CD4-positive, alpha-beta T cell treated with Interleukin-4 for 4 hours (primary cell): Measurements from ENCODE around the gene ARFGEF3.
A peak's percentile ranks its signal among the peaks of the same experiment; 100 is the strongest.

Experiments
- DNase-seq: peaks from one replicate; pipeline ENCODE4 v3.0.0-alpha.2; 2020

The ARFGEF3 gene

DNA sequence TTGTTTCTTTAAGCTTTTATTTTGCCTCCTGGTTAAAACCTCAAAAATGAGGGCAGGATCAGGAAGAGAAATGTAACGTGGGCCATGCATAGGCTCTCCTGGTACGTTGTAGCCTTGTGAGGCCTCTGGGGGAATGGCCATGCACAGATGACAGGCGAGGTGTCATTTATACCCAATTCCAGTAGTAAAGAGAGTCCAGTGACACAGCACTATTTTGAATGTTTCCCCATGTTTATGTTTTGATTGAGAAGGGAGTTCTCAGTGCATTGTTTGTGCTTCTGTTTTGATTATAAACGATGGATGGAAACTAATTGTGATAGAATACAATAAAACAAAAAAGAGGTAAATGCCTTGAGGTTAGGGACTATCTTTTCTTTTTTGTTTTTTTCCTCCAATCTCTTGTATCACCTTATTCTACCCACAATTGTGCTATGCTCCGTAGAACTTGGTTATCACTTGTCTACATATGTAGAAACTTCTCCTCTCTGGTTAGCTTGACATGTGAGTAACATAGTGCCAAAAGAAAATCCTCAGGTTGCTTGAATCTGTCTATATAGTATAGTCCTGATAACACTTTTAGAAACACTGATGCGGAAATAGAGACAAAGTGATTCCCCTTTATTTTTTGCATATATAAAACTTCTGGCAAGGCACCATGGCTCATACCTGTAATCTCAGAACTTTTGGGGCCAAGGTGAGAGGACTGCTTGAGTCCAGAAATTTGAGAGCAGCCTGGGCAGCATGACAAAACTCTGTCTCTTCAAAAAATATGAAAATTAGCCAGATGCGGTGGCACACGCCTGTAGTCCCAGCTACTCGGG lies 209.1 kb downstream of the ARFGEF3 start:
- DNase-seq, result no peak

DNA sequence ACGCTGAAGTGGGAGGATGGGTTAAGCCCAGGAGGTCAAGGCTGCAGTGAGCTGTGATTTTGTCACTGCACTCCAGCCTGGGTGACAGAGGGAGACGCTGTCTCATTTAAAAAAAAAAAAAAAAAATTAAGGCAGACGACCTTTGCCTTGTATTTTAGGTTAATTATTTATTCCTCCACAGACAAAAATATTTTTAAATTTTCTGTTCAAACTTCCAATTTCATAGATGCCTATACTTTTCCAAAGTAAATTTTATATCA lies 209.6 kb downstream of the ARFGEF3 start:
- DNase-seq, result no peak

DNA sequence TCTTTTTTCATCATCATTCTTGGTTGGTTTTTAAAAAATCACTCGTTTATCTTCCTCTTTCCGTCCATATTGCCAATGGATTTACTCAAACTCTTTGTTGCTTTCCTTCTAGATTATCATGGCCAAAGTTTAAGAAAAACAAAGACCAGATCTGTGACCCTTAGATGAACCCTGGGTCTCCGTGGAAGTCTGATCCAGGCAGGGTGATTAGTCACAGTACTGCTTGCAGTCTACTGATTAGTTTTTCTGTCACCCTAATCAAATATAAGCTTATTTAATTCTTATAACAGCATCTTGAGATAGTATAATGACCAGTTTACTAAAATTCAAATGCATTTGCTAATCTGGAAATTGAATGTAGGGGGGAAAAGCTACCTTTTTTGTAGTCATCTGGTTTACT lies 210.0 kb downstream of the ARFGEF3 start:
- DNase-seq, result no peak

DNA sequence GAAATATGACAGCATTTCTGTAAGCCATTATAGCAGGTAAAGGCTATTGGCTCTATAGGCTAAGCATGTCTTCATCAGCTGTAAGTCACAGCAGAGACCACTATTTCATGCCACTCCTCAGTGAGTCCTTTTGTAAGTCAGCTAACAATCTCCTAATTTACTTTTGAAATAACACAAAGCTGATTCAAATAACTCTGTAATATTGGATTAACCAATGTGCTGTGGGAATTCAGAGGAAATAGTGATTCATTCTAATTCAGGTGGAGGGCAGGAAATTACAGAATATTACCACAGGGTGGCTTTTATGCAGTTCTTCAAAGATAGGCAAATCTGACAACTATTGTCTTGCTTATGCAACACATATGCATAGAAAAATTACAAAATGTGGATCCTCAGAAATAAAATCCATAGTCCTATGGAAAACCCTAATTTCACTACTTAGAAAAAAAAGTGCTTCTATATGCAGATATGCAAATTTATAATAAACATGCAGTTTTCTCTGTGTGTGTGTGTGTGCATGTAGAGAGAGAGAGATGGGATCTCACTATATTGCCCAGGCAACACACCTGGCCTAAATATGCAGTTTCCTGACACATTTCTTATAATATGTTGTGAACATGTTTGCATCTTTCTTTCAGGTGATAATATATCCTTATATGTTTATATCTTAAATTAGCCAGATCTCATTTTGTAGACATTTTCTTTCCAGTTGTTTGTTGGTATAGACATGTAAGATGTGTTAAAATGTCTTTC lies 211.1 kb downstream of the ARFGEF3 start:
- DNase-seq, result peak; percentile 30

DNA sequence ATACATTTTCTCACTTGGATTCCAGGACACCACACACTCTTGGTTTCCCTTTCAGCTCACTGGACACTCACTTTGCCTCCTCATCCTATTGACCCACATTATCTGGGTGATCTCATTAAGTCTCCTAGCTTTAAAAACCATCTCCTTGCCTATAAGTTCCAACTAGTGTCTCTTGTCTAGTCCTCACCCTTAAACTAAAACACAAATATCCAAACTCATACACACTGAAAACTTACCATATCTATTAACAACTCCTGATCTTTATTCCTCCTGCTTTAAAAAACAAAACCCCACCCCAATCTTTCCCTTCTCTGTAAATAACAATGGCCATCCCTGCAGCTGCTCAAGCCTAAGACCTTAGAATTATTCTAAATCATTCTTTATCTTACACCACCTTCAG lies 212.5 kb downstream of the ARFGEF3 start:
- no peak for DNase-seq

DNA sequence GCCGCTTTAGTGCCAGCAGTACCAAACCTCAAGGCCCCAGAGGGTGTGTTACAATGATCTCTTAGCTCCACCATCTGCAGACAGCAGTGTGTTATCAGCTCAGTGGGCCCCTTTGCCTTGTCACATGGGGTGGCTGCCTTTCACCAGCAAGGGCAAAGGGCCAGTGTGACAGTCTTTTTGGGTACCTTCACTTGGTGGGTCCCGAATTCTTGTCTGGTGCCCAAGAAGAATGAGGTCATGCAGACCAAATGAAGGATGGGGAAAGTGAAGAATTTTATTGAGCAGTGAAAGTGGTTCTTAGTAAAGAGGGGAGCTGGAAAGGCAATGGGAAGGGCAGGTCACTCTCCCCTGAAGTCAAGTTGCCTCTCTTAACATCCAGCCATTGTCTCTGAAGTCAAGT lies 213.1 kb downstream of the ARFGEF3 start:
- no peak for DNase-seq

DNA sequence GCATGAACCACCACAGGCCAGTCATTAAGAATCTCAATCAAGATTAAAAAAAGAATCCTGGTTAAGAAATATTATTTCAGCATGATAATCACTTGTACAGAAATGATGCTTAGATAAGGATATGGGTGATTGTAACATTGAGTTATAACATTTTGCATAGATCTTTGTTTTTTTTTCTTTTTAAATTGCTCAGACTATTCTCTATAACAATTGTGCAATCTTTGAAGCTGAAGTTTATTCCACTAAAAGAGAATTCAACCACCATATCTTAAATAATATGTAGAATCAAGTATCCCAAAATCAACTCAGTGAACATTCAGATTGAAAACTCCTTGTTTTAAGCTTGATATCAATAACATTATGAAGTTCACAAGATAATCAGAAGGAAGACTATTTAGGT lies 215.3 kb downstream of the ARFGEF3 start:
- no peak for DNase-seq

DNA sequence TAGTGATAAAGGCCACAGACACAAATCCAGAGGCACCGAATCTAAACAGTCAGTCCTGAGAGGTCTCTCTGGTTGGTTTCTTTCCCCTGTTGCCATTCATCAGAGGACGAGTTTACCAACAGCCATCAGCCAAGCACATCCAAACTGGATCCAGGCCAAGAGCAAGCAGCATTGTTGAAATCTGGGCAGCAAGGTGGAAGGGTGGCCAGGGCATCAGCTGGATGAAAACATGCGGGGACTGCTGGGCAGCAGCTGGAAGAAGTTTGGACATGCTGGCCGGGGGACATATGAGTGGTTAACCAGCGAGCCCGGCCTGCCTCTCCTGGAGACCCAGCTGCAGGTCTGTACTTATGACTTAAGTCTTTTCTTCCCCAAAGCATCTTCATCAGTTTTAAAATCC lies 216.1 kb downstream of the ARFGEF3 start, which contains the start of gene SMIM28:
Gene SMIM28 (plus strand): TSS at position 62 of the 400 bp plus-strand sequence. CDS start 168 bp downstream, at position 230.
- DNase-seq, result no peak

DNA sequence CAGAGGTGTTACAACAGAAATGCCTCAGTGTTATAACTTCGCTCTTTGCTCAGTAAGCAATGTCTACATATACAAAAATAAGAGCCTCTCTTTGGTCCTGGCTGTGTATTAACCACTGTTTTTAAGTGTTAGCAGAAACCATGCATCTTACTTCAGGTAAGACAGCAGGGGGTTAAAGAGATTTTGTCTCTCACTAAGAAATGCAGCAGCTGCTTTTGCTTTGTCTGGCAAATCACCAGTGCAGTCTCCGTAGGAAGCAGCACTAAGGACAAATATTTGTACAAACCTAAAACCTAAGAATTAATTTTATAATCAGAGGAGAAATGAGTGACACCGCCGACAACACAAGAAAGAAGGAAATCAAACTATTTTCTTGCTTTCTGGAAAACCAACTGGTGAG lies 216.7 kb downstream of the ARFGEF3 start:
- DNase-seq, result no peak

DNA sequence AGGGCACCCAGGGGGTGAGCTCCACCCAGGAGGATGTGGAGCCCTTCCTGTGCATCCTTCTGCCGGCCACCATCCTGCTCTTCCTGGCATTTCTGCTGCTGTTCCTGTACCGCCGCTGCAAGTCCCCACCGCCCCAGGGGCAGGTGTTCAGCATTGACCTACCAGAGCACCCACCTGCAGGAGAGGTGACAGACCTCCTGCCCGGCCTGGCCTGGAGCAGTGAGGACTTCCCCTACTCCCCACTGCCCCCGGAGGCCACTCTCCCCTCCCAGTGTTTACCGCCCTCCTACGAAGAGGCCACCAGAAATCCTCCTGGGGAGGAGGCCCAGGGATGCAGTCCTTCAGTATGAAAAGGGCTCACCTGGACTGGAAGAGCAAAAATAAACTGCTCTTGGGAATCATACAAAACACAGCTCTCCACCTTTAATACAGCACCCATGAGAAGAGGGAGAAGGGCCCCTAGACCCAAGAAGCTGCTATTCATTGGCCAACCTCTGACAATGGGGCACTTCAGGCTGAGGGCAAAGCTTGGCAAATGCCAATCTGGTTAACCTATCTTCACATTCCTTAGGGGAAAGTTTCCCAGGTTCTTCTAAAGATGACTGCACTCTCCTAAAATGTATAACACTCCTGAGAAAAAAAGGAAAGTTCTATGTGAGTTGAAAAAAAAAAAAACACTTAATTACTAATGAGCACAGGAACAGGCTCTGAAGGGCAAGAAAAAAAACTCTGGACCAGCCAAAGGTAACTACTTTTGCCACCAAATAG lies 220.9 kb downstream of the ARFGEF3 start:
- DNase-seq, result no peak

DNA sequence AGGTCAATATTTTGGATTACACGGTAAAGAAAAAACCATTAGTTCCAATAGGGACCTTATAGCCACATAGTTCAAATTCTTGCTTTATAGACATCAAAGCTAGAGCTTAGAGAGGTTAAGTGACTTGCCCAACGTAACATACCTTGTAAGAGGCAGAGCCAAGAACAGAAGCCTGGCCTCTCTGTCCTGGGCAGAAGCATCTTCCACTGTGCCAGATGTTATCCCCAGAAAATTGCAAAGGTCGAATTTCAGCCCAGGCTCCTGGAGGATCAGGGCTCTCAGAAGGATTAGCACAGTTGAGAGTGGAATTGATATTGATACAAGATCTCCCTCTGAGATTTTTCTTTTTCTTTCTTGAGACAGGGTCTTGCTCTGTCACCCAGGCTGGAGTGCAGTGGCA lies 222.0 kb downstream of the ARFGEF3 start:
- DNase-seq, result no peak

DNA sequence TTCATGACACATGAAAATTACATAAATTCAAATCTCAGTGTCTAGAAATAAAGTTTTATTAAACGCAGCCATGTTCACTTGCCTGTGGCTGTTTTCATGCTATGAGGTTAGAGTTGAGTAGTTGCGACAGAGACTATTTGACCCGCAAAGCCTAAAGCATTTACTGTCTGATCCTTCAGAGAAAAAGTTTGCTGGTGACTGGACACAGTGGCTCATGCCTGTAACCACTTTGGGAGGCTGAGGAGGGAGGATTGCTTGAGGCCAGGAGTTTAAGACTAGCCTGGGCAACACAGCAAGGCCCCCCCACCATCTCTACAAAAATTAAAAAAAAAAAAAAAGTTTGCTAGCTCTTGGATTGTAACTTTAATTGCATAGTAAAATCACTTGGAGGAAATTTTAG lies 225.2 kb downstream of the ARFGEF3 start:
- no peak for DNase-seq

DNA sequence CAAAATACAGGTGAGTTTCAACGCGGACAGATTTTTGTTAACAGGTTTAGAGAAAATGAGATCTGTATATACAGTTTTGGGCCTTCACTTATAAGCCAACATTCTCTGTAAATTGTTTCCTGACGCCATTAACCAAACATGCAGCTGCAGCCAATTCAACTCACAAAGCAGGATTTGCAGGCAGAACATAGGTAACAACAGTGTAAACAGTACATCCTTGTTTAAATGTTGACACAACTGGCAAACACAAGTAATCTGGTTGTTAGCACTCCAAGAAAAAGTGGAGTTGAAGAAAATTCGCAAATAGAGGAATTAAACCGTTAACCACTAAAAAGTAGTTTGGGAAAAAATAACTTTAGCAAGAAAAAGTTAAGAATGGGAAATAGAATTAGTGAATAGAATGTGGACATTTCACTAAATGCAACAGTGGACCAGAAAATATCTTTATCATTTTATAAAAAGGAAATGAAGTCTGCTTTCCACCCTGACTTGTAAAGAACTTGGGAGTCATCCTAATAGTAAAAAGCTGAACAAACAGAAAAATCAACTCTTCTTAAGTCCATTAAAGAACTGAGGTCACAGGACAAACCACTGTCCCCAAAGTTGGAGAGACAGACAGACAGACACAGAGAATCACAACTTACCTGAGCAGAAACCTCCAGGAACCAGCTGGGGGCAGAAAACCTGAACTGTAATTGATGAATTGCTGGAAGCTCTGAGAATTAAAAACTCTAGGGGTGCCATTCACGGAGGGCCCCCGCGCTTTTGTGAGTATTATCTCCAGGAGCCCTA lies 226.0 kb downstream of the ARFGEF3 start:
- no peak for DNase-seq

DNA sequence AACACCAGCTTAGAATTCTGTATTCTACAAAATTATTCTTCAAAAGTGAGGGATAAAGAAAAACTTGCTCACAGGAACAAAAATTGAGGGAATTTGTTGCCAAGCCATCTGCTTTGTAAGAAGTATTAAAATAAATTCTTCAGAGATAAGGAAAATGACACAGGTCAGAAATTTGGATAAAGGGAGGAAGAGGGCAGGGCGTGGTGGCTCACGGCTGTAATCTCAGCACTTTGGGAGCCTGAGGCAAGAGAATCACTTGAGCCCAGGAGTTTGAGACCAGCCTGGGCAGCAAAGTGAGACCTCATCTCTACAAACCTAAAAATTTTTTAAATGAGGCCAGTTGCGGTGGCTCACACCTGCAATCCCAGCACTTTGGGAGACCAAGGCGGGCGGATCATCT lies 227.8 kb downstream of the ARFGEF3 start:
- no peak for DNase-seq
